GM19438 (cell line): Measurements from ENCODE around the gene RD3L.

ENCODE experiments used
- ATAC-seq: cut with Tn5 transposase; IDR thresholded peaks from one replicate; pipeline ENCODE4 v1.9.1; 2021; ENCODE audit warnings: low read depth; ENCODE audit not compliant: unreplicated experiment

Gene RD3L

DNA sequence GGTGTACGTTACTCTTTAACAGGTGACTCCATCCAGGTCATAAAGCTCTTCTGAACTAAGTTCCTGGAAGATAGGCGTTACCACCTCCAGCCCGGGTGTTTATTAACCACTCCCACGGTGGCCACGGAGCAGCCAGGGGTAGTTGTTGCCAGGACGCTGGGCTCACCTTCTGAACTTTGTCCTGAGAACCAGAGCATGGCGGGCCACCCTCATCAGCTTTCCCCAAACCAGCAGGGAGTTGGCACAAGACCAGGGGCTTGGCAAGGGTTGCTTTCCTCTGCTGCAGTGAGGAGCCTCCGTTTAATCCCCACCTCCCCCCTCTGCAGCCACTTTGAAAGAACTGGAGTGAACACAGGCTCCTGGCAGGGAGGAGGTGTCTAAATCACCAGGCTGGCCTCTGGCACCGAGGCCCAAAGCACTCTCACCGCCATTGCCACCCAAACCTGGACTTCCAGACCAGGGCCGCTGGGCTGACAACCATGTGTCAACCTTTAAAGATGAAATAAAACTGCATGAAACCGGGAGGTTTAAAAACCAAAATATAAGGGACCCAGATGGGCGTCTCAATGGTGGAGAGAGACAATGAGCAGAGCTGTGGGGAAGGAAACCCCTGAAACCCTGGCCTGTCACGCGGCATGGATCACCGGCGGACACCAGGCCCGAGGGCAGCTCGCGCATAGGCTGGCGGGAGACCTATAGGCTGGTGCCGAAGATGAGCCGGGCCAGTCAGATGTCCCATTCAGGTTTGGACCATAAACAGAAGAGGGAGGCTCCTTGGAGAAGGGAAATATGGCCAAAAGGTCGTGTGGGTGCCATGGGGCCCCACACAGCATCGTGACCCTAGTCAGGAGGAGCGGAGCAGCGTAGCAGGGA lies 45.0 kb downstream of the RD3L start:
- ATAC-seq, result no peak

DNA sequence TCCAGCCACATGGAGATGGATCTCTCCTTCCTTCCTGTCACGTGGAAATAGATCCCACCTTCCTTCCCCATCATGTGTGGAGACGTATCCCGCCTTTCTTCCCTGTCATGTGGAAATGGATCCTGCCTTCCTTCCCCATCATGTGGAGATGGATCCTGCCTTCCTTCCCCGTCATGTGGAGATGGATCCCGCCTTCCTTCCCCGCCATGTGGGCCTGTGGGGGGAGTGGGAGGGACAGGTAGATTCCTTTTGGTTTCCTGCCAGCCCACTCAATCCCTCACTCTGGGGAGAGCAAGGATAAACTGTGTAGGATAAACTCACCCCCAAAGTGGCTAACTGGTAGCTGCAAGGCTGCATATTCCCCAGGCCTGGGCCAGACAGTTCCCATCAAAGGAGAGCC lies 45.8 kb downstream of the RD3L start:
- no peak for ATAC-seq

DNA sequence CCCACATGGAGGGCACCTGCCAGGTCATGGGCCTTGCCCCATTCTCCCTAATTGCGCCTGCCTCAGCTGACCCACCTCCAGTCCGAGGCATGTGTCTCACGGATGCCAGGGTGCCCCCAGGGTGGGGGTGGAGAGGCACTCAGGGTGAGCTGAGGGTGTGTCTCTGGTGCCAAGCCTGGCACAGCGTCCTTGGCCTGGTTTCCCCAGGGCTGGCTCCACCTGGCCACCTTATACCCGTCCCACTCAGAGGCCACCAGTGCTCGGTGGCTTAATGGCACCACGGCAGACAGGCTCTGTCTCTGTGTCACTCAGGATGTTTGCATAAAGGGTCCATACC lies 47.6 kb downstream of the RD3L start:
- no peak for ATAC-seq

DNA sequence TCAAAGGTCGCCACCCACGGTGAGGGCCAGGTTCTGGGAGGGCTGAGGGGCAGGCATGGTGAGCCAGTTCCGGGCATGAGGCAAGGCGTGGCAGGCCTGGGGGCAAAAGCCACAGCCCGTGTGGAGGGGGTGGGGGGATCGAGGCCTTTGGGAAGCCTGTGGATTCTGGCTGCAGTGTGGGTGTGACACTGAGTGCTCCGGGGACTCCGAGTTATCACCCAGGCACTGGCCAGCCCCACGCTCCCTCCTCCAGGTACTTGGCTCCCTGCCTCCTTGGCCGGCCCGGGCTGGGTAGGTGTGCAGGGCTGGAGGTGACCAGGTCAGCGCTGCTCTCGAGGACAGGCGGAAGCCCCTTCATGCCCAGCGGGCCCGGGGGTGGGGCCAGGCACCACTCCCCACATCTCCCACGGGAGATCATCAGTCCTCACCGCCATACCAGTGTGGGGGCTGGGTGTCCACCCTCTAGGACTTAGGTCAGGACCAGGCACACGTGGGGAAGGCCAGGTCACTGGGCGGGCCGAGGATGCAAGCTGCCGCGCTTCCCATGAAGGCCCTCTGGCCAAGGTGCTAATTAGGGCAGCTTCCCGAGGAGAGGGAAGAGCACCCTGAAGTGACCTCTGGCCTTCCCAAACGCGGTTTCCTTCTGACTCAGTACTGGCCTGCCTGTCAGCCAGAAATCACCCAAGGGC lies 48.2 kb downstream of the RD3L start:
- no peak for ATAC-seq

DNA sequence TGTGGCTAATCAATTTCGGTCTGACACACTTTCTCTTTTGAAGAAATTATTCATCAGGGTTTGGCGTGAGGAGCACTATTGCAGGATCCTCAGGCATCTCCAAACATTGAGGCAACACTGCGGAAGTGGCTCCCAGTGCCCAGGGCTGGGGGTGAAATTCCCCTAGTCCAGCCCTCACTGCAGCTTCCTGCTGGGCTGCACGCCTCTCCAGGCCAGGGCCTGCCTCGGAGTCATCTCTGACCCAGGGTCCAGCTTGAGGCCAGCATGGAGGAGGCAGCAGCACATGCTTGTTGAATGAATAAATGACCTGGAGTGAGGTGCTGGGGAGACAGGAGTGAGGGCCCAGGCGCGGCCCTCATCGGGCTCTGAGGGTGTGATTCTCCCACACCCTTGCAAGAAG lies 50.1 kb downstream of the RD3L start:
- no peak for ATAC-seq

DNA sequence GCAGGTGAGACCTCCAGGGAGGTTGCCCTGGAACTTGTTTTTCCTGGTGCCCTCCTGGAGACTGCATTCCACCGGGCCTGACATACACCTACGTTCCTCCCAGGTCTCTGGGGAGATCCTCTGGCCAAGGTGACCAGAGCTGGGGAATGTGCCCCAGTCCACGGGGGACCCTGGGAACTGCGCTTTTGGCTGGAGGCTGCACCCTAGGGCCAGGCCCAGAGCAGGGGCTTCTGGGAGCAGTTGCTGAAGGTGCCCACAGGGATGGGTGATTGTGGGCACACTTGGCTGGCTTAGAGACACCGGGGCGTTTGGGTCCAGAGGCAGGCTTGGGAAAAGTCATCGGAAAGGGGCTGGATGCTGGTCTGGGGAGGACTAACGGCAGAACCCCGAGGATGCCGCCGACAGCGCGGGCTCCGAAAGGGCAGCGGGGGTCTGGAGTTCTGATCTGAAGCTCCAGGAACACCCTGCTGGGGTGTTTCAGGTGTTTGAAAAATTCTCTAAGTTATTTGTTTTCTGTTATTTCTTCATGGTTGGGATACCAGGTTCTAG lies 50.6 kb downstream of the RD3L start:
- ATAC-seq, result no peak

DNA sequence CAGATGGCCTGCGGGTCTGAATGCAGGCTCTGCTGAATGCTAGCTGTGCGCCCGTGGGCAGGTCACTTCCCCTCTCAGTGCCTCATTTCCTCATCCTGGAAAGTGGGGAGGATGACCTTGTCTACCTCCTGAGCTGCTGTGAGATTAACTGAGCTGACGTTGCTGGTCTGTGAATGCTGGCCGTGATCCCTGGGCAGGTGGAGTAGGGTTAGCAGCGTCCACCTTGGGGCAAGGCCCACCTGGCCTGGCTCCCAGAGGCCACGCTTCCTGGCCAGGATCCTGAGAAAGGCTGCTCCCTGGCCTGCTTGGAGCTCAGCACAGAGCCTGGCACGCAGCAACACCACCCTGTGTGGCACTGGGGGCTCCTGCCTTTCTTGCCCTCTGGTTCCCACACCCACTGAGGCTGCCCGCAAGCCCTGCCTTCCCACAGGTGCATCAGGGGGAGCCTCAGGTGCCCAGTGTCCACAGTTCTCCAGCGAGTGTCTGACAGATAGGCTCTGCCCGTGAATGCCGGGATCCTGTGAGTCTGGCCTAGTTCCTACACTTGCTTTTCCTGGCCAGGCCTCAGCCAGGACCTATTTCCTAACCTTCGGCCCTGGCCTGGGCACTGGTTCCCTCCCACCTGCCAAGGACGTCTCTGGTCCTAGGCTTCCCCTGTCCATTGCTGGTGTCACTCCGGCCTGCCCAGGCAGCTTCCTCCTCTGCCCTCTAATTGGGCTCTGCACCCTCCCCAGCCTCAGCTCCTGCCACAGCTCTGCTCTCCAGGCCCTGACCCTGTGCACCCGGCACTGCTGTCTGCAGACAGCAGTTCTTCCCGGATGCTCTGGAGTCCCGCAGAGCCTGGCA lies 51.3 kb downstream of the RD3L start:
- ATAC-seq, result no peak
